Measurements from ENCODE around the gene ALKAL2. TPM values are rescaled to one million over a fixed set of nuclear protein-coding genes. Genes with fewer than 3 reads are reported as not detected.
A peak's percentile ranks its signal among the peaks of the same experiment; 100 is the strongest.

Gene ALKAL2
- total RNA-seq, 1 donor from 2014 or later = not detected

DNA sequence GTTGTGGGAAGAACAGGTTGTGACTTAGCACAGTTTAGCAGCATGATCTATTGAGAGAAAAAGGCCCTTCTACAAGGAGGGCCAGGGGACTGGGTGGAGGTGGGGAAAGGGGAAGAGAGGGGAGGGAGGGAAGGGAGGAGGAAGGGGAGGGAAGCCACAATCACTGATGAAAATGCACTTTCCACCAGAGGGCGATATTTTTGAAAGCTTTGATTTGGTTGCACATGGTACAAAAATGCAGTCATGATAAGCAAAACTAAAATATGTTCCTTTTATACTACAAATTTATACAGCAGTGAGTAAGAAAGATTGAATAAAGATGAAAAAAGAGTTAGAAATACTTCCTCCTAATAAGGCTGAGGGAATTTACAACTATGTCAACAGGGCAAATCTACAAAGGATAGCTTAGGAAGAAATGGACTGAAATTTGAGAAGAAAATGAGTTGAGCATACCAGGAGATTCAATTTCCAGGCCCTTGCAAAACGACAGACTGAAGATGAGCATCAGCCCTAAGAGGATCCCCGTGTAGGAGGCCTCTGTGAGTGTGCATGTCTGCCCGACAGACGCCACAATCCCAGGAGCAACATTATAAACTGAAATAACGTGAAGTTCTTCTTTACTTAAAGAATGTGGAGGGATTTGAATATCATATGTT lies 41.3 kb downstream of the ALKAL2 start:
- H3K36me3 ChIP-seq (ENCODE audit: control insufficient read depth, insufficient read depth, low read length) = peaks cover 17% of the 10 kb centered on the region
- FAIRE-seq (no peak), DNase-seq (ENCODE audit: low read depth) (peak; percentile 54)
- TF ChIP-seq, protein P1, sequence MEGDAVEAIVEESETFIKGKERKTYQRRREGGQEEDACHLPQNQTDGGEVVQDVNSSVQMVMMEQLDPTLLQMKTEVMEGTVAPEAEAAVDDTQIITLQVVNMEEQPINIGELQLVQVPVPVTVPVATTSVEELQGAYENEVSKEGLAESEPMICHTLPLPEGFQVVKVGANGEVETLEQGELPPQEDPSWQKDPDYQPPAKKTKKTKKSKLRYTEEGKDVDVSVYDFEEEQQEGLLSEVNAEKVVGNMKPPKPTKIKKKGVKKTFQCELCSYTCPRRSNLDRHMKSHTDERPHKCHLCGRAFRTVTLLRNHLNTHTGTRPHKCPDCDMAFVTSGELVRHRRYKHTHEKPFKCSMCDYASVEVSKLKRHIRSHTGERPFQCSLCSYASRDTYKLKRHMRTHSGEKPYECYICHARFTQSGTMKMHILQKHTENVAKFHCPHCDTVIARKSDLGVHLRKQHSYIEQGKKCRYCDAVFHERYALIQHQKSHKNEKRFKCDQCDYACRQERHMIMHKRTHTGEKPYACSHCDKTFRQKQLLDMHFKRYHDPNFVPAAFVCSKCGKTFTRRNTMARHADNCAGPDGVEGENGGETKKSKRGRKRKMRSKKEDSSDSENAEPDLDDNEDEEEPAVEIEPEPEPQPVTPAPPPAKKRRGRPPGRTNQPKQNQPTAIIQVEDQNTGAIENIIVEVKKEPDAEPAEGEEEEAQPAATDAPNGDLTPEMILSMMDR (IDR thresholded peaks at IDR 0.05; ENCODE audit: insufficient read depth, low read length, severe bottlenecking) = peak; percentile 60
- H3K27me3 ChIP-seq (ENCODE audit: control insufficient read depth, insufficient read depth, low read length) = no peaks in the 10 kb centered on the region
- H3K4me3 ChIP-seq (ENCODE audit: low read depth, low read length) = no peak overlapping the region

DNA sequence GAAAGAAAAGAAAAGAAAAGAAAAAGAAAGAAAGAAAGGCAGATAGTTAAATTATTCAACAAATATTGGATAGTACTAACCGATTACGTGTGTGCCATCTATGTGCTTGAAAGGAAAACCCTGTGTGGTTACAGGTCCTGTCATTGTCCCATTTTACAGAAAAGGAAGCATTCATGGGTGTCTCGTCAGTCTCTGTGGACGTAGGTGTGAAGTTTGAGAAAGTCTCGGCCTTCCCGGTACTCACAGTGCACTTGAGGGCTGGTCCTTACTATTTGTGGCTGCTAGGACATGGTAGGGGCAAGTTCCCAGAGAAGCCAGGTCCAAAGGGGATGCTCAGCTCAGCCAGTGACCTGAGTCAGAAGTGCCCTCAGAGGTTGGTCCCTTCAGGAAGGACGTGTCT lies 43.3 kb downstream of the ALKAL2 start:
- no peak for FAIRE-seq
- H3K36me3 ChIP-seq (ENCODE audit: control insufficient read depth, insufficient read depth, low read length) = peaks cover 14% of the 10 kb centered on the region
- no peaks in the 10 kb centered on the region for H3K27me3 ChIP-seq (ENCODE audit: control insufficient read depth, insufficient read depth, low read length)
- no peak overlapping the region for H3K4me3 ChIP-seq (ENCODE audit: low read depth, low read length)
- TF ChIP-seq, protein P1 (IDR thresholded peaks at IDR 0.05; ENCODE audit: insufficient read depth, low read length, severe bottlenecking) = no peak
- DNase-seq (ENCODE audit: low read depth) = no peak

DNA sequence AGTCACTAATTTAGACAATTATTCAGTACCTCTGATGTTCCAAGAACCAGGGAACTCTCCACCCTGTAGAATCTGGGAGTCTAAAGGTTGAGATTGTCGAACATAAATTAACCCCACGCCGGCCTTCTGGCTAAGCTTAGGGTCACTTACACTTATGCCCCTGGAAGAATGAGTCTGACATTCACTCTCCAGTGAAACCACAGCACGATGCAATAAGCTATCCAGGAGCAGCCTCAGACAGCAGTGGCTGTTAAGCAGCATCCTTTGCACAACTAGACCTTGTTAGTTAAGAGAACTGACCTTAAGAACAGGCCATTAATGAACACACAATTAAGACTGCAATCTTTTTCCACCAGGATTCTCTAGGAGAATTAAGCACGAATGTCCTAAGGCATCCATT lies 49.0 kb downstream of the ALKAL2 start:
- Histone ChIP-seq H3K27me3 (ENCODE audit: control insufficient read depth, insufficient read depth, low read length) (no peaks in the 10 kb centered on the region), H3K4me3 (ENCODE audit: low read depth, low read length) (no peak overlapping the region), H3K36me3 (ENCODE audit: control insufficient read depth, insufficient read depth, low read length) (peaks cover 6% of the 10 kb centered on the region)
- FAIRE-seq = no peak
- no peak for DNase-seq (ENCODE audit: low read depth)
- TF ChIP-seq, protein P1 (IDR thresholded peaks at IDR 0.05; ENCODE audit: insufficient read depth, low read length, severe bottlenecking) = no peak

DNA sequence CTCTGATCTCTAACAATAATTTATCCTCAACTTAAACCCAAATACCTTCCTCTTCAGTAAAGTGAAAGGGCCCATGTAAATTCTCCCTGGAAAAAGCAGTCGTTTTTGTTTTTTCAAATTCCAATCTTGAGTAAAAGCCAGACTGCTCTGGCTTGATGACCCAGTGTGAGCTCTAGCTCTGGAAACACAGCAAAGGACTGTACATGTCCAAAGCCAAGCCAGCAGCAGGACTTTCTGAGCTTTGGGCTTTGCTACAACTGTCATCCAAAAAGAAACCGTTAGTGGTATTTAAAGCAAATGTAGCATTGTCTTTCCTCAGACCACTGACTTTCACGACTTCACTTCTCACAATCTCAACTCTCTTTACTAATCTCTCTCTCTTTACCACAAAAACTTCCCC lies 49.5 kb downstream of the ALKAL2 start:
- TF ChIP-seq, protein P1 (IDR thresholded peaks at IDR 0.05; ENCODE audit: insufficient read depth, low read length, severe bottlenecking) = no peak
- FAIRE-seq (no peak), DNase-seq (ENCODE audit: low read depth) (no peak)
- H3K36me3 ChIP-seq (ENCODE audit: control insufficient read depth, insufficient read depth, low read length) = peaks cover 4% of the 10 kb centered on the region
- no peak overlapping the region for H3K4me3 ChIP-seq (ENCODE audit: low read depth, low read length)
- H3K27me3 ChIP-seq (ENCODE audit: control insufficient read depth, insufficient read depth, low read length) = no peaks in the 10 kb centered on the region

DNA sequence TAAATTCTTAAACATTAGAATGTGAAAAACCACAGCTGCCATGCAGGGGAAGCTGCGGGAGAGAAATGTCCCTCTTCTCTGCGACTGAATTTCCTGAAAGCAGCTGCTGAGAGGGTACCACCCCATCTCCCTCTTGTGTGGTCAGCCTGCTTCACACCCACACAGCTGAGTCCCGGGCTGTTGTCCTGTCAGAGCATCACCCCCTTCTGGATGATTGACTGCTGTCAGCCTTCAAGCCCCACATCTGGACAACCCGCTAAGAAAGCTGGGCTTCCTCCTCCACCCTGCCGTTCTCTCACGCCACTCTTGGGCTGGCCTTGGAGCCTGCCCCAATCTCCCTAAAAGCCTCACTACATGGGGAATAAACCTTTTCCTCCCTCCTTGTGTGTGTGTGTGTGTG lies 50.0 kb downstream of the ALKAL2 start:
- peaks cover 2% of the 10 kb centered on the region for H3K36me3 ChIP-seq (ENCODE audit: control insufficient read depth, insufficient read depth, low read length)
- DNase-seq (ENCODE audit: low read depth) = no peak
- no peak for FAIRE-seq
- no peak overlapping the region for H3K4me3 ChIP-seq (ENCODE audit: low read depth, low read length)
- no peaks in the 10 kb centered on the region for H3K27me3 ChIP-seq (ENCODE audit: control insufficient read depth, insufficient read depth, low read length)
- TF ChIP-seq, protein P1 (IDR thresholded peaks at IDR 0.05; ENCODE audit: insufficient read depth, low read length, severe bottlenecking) = no peak

DNA sequence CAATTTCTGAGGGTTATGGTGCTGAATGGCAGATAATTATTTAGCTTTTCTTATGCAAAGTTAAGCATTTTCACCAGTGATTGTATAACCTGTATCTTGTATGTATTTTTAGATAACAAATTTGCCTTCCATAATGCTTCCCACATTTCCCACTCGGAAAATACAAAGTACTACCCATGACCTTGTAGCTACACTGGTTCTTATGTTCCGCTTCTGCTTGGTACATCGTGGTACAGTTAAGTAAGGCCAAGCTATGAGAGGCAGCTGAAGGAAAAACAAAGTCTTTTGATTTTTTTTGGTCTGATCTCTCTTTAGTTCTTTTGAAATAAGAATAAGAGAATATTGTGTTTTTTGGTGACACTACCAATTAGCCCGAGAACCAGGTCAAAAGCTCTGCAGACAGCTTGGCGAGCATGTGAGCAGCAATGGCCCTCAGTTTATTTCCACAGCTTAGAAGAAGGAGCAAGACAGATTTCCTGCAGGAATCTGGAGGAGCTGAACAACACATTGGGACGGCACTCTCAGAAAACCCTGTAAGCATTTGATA lies 50.8 kb downstream of the ALKAL2 start:
- Histone ChIP-seq H3K27me3 (ENCODE audit: control insufficient read depth, insufficient read depth, low read length) (no peaks in the 10 kb centered on the region), H3K36me3 (ENCODE audit: control insufficient read depth, insufficient read depth, low read length) (peaks cover 2% of the 10 kb centered on the region), H3K4me3 (ENCODE audit: low read depth, low read length) (no peak overlapping the region)
- DNase-seq (ENCODE audit: low read depth) (no peak), FAIRE-seq (no peak)
- TF ChIP-seq, protein P1 (IDR thresholded peaks at IDR 0.05; ENCODE audit: insufficient read depth, low read length, severe bottlenecking) = no peak

Measured in bronchial epithelial cell (primary cell).